Thyroid gland (tissue), 4 donors: ENCODE results near the gene MLPH.

ENCODE experiments used
- CTCF ChIP-seq, 6 experiments: fragments of 200-600 bp in 3 of 6; fragments of 450-650 bp in 3 of 6; sonication (generic) in 3 of 6; IDR thresholded peaks; one replicate each; pipeline ENCODE4 v1.5.1; 2016 to 2019; ENCODE audit warnings: antibody characterized with exemption in 6 of 6, mild to moderate bottlenecking in 2 of 6, inconsistent platforms in 1 of 6, moderate library complexity in 1 of 6
- POLR2A ChIP-seq, 2 donors: fragments of 450-650 bp; IDR thresholded peaks; one replicate each; pipeline ENCODE4 v1.6.1; 2017; ENCODE audit warnings: antibody characterized with exemption in 2 of 2, mild to moderate bottlenecking in 2 of 2, moderate library complexity in 1 of 2

GRCh38 chr2:237496428-237496827 lies 9.4 kb downstream of the MLPH start:
- no peak for TF ChIP-seq CTCF (IDR thresholded peaks at IDR 0.05)
- TF ChIP-seq POLR2A (IDR thresholded peaks at IDR 0.05) = no peak
